C1 segment of cervical spinal cord (tissue), 14 donors: Measurements from ENCODE around the gene LEPROT.

Experiments used
- DNase-seq, 14 donors: peaks; one replicate each; lab custom pipeline; 2025; lab: John Stamatoyannopoulos, UW

Gene LEPROT

DNA sequence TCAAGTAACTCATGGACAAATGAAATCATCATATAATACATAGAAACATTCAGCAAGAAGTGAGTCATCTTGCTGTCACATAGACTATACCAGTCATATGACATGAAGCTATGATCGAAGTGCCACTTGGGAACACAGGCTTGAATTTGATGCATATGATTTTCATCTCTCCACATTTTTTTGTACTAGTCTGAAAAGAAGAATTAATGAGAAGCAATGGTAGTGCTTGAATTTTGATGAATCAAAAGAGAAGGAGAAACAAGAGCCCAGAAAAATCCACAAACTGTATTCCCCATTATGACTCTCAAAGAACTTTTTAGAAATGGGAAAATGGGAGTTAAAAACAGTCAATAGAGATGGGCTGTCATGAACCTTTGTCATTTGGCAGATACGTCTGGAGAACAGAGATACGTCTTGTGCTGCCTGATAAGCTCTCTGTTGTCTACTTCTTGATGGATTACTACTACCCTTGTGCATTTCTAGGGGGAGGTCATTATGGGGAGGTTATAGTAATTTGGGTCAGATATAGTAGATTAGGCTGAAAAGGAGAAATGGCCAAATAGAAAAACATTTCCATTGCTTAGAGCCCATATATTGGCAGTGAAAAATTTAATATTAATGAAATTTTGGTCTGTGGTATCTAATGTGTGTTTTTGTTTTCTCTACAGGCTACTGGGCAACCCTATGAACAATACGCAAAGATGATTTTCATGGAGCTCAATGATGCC lies 8.0 kb upstream of the LEPROT start:
- no peak for DNase-seq

DNA sequence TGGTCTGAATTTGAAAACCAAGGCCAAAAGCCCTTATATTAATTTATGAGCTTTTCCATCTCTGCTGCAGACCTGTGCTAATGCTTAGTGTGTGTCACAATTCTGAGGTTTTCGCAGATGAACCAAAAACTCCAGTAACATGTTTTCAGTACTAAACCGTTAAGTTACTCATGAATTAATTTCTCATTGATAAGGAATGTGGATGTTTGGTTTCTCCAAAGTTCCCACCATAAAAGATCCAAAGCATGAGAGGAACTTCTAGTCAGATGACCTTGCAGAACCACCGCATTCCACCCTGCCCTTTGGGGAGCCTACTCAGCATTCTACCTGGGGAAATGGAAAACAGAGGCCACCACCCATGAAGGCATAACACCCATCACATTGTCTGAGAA lies 7.5 kb upstream of the LEPROT start:
- no peak for DNase-seq

DNA sequence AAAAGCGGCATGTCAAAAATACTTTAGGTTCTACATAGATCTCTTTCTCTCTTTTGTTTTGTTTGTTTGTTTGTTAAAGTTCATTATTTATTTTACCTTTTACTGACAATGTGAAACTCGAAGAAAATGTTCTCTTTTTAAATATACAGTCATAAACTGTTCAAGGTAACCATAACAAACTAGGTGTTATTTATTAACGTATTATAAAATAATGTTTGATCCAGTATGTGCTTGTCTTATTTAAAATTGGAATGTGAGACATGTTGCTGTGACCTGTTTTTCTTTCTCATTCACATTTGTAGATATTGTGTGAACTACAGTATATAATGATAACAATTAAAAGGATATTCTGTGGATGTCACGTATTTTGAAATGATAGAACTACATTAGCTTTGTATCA lies 5.9 kb upstream of the LEPROT start:
- no peak for DNase-seq

DNA sequence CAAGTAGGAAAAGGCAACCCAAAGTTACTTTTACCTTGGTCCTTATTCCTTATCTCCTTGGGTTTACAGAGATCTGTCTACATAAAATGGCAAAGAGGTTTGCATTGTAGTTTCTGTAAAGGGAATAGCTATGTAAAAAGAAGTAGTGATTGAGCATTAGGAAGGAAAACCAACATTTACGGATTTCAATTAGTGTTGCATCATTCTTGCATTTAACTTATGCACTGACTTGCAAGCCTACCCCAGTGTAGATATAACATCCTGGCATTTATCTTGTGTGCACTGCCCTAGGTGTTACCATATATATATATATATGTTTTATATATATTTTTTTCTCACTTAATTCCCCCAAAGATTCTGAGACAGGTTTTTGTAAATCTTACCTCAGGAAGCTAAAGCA lies 3.7 kb upstream of the LEPROT start:
- DNase-seq = no peak

DNA sequence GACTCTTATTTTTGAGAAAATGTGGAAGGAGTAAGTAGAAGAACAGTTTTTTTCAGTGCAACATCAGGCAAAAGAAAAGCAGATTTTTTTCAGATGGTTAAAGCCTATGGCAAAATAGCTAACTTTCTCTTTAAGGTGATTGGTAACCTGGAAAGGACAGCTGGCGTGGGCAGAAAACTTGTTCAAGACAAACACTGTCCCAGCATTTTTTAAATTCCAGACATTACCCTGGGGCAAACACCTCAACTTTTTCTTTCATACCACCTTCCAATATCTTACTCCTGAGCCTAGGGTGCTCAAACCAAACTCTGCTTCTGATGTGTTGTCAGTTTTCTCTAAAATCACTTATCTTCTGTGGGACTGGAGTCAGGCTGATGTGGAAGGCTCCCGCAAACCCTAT lies 2.7 kb upstream of the LEPROT start:
- DNase-seq = no peak

DNA sequence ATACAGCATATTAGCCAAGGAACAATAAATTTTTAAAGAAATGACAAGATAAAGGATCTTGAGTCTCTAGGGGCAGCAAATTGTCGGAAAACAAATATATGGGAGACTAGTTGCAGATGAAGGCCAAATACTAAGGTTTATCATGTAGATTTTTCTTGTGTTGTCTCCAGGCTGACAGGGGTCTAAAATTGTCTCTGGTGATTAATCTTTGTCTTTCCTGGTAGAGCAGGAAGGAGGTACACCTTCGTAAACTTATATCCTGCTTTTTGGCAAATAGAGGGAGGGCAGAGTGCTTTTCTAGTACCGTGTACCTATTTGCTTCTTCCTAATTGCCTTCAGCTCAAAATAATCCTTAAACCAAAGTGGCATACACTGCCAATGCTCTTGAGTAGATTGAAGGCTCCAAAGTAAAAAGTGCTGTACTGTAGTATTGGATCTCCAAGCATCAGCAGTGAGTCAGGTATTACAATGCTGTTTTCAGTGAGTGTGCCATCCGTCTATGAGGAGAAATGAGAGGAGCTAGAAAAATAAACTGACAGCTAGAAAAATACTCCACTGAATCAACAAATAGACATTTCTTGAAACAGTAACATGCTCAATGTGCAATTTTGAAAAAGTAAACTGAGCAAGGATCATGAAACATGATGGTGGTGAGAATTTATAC lies 1.8 kb upstream of the LEPROT start:
- no peak for DNase-seq

DNA sequence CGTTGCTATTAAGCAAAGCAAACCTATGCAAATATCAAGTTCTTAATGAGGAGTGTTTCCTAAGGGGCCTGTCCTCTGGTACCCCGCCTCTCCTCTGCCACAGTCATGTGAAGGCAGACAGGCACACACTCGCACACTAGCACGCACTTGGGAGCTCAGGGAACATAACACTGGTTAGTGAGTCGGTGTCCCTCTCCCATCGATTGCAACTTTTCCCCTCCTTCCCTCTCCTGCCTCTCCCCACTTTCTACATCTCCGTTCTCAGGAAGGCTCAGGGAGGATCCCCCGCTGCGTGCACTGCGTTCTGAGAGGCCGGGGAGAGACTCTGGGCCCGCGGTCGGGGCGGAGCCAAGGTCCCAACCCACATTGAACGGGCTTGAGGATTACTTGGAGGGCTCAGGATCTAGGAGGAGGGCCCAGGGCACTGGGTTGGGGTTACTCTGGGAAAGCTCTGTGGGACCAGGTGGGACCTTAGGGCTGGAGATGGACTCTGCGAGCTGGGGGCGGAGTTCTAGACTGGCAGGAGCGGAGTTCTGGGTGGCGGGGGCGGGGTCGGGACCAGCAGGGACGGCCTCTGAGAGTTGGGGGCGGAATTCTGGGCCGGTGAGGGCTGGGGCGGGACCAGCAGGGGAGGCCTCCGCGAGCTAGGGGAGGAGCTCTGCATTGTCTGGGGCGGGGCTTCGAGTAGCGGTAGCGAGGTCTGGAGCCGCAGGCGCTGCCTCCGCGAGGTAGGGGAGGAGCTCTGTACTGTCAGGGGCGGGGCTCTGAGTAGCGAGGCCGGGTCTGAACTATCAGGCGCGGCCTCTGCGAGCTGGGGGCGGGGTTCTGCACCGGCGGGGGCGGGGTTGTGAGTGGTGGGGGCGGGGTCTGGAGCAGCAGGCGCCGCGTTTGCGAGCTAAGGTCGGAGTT lies 533 bp upstream of the LEPROT start:
- DNase-seq = peak; percentile 79 to 100 (median 95)

DNA sequence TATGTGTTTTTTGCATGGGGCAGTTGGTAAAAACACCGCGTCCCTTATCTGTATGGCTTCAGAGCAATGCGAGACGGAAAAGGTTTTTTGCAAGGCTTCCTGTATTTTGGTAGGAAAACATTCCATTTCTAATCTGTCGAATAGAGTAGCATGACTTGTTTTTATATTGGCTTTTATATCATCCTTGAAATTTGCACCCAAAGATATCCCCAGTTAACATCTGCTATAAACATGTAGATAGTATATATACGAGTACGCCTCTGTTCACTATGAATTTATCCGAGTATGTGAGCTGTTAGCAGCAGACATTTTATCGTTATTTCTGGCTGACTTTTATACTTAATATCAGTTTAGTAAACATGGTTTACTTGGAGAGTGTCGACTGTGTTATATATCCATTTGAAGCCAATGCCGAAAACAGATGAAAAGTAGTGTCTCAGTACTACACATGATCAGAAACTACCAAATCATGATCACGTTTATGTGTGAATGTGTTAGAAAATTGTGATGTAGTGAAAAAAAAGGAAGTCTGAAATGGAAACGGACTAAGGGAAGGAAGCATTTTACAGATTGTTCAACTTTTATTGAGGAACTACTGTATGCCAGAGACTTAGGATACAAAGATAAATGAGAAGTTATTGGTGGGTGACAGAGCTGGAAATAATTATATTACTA lies 1.0 kb downstream of the LEPROT start:
- peak in 1 of 14 donors; percentile 48 for DNase-seq

DNA sequence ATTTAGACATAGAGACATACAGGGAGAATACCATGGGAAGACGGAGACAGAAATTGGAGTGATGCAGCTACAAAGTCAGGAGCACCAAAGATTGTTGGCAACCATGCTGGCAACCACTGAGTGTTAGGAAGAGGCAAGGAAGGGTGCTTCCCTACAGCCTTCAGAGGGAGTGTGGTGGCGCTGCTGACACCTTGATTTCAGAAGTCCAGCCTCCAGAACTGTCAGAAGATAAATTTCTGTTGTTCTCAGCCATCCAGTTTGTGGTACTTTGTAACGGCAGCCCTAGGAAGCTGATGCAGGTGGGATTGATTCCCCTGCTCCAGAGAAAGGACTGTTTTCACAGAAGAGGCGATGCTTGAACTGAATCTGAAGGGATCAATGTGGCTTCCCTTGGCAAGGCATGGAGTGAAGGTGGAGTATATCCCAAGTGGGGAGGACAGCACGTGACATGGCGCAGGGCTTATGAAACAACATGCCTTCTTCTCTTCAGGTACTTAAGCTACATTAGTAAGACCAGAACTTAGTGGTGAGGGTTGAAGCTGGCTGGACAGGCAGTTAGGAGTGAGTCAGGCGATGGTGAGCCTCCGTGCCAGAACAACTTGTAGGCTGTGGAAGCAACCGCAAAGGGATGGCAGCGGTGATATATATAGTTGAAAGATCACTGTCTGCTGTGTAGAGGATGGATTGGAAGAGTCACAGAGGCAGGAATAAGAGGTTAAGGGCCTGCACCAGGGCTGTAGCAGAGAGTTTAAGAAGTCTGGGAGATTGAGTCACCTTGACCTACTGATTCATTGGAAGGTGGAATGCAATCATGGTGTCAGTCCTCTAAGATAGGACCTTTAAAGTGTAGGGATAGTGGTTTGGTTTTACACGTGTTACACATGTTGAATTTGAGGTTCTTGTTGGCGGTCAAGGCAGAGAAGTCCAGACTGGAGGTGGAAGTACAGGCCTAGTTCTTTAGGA lies 2.1 kb downstream of the LEPROT start:
- DNase-seq = peak in 1 of 14 donors; percentile 25

DNA sequence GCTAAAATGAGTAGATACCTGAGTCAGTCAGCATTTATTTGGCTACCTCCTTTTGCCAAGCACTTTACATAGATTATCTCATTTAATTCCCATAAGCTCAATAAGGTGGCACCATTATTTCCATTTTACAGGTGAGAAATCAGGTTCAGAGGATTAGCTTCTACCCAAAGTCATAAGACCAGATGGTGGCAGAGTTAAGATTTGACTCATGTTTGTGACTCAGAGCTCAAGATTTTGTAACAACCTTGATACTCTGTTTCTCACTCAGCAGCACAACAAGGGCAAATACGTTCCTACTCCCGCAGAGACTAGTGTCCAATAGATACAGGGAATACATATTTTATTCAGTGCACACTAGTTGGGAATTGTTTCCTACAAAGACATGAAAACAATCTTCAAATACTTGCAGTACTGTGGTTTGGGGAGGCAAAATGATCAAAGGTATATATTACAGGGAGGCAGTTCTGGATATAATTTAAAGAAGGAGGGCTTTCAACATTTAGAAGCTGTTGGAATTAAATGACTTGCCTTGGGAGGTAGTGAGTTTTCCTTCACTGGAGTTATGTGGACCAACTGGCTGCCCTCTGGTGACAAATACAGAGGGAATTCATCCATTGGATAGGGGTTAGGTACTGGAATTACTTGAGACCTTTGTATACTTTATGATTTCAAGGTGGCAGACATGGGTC lies 3.6 kb downstream of the LEPROT start:
- no peak for DNase-seq

DNA sequence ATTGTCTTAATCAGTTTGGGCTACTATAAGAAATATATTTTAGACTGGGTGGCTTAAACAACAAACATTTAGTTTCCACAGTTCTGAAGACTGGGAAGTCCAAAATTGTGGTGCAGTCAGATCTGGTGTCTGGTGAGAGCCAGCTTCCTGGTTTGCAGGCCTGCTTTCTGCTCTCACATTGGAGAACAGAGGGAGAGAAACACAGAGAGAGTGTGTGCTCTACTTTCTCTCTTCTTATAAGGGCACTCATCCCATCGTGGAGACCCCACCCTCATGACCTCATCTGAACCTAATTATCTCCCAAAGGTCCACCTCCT lies 4.1 kb downstream of the LEPROT start:
- DNase-seq = no peak

DNA sequence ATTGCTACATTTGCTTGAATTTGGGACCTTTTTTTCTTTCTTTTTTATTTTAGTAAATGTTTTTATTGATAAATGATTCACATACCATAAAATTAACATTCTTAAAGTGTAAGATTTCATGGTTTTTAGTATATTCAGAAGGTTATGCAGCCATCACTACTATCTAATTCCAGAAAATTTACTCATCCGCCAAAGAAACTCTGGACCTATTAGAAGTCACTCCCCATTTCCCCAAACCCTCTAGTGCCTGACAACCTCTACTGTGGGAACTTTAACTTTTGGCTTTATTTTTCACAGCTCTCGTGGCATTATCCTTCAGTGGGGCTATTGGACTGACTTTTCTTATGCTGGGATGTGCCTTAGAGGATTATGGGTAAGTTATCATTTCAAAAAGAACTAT lies 4.5 kb downstream of the LEPROT start:
- no peak for DNase-seq

DNA sequence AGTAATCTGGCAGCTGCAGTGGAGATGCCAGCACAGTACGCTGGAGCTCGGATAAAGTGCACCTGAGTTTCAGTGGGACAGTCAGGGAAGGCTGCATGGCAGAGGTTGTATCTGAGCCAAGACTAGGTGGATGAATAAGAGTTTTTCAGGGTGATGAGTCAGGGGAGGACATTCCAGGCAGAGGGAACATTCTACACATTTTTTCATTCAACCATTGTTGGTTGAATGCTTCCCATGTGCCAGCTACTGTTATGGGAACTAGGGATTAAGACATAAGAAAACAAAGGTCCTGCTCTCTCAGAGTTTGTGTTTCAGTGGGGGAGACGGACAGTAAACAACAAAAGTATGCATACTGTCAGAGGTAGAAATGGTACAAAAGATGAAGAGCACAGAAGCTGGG lies 5.2 kb downstream of the LEPROT start:
- no peak for DNase-seq

DNA sequence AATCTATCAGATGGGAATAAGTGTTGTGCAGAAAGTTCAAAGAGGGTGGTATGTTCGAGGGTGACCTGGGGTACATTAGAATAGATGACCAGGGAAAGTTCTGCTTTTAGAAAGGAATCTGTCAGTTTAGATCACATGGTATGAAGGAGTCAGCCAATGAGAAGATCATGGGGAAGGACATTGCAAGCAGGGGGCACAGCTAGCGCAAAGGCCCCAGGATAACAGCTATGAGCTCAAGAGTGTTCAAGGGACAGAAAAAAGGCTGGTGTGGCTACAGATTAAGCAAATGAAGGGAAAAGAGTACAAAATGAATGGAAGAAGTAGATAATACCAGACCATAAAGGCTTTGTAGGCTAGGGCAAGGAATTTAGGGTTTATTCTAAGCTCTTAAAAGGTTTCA lies 8.6 kb downstream of the LEPROT start:
- no peak for DNase-seq

DNA sequence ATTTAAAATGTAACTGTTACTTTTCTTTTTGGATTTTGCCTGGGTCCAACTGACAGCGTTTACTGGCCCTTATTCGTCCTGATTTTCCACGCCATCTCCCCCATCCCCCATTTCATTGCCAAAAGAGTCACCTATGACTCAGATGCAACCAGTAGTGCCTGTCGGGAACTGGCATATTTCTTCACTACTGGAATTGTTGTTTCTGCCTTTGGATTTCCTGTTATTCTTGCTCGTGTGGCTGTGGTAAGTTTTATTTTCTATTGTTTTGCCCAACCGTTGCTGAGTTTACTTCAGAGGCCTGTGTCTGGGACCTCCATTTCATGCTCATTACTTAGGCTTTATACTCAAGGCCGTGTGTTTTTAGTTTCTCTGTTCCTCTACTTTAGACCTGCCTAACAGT lies 9.3 kb downstream of the LEPROT start:
- DNase-seq = peak in 1 of 14 donors; percentile 11

DNA sequence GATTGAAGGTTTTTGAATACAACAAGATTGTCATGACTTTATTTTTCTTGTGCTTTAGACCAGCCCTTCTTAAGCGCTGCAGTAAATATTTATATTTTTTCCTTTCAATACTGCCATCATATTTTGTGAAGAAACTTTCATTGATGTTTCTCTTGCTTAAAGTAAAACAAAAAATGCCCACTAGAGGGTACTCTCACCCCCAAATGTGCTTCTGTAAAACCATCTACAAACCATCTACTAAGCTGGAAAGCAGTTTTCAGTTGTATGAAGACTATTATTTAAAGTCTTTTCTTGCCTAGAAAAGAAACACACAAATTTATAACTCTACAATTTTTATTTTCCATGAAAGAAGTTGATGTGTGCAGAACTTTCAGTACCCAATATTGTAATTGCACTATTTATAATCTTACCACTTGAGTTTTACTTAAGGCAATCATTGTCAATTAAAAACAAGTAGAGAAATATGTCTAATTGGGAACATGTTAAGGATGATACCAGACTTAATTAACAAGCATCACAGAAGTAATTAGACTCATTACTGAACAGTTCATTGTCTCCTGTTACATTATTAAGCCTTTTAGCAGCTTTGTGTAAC lies 10.7 kb downstream of the LEPROT start:
- peak in 1 of 14 donors; percentile 10 for DNase-seq

DNA sequence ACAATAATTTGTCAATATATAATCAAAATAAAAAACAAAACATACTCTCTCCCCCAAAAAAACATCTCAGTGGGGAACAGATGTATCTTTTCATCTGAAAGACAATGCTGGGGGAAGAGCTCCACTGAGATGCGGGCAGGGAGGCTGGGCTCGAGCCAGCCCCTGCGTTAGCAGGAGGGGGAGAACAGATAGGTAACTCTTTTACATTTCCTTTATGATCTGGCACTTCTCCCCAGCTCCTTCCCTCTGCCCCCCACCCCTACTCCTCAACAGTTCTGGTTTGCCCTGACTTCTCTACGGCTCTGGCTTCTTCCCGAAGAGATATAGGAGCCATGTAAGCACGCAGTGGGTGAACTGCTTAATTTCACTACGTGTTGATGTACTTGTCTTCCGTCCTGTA lies 12.4 kb downstream of the LEPROT start:
- no peak for DNase-seq

DNA sequence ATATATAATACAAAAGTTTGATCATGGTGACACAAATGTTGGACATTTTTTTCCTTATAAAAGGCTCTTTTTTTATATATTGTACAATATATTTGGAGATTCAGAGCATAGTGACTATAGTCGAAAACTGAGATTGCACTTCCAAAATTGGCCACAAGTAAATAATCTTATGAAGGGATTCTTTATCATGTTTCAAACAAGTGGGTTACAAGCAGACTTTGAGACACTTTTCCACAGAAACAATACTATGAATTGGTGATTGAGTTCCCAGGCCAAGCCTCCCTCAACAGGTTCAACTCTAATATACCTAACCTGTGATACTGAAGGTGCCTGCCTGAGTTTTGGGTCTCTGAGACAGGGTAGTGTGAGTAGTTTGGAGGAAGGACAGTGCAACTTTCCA lies 13.8 kb downstream of the LEPROT start:
- no peak for DNase-seq

DNA sequence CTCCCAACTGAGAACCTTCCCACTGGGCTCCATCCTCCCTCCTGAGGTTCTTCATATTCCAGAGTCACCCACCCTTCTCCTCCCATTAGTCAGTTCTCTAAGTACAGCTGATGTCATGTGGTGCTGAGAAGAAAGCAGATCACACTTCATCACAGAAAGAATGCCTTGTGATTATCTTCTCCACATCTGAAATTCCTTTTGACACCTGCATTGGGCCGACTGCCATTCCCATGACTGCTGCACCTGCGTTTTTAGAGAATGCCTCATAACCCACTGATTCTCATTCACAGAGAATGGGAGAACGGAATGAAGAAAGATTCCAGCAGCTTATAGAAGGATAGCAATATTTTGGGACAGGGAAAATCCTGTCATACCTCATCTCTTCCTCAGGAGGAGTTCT lies 14.3 kb downstream of the LEPROT start:
- DNase-seq = no peak

DNA sequence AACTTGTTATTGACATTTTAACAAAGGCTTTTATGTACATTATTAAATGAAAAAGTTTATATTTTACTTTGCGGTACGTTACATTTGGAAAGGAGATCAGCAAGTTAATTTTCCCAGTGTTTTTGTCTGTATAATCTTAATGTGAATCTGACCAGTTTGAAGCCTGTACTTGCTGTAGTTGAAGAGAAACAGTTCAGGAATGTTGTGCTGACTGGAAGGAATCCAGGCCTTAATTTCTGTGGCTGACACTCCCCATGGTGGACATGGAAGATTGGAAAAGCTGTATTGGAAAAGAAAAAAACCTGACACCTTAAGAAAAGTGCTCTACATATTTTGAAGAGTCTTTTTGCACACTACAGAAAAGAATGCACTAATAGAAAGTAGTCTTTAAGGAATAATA lies 15.5 kb downstream of the LEPROT start:
- no peak for DNase-seq
